ENCODE results near the gene DAPK2.

DAPK2 gene

GRCh38 chr15:63939531-63940130 is 106.7 kb downstream of the DAPK2 start:
- no peak for DNase-seq

GRCh38 chr15:63938486-63939061 is 107.7 kb downstream of the DAPK2 start:
- no peak for DNase-seq

GRCh38 chr15:63933522-63933921 is 112.8 kb downstream of the DAPK2 start:
- DNase-seq: no peak

- DNase-seq: no peak
Measured at GRCh38 chr15:63931556-63931955, 114.7 kb downstream of the DAPK2 start.

GRCh38 chr15:63930034-63930433 is 116.3 kb downstream of the DAPK2 start:
- no peak for DNase-seq

GRCh38 chr15:63928185-63928842 is 118.0 kb downstream of the DAPK2 start:
- no peak for DNase-seq

- DNase-seq: no peak
Measured at GRCh38 chr15:63923993-63924950, 122.0 kb downstream of the DAPK2 start.

- no peak for DNase-seq
Measured at GRCh38 chr15:63922916-63923315, 123.4 kb downstream of the DAPK2 start.

GRCh38 chr15:63922261-63922904 is 123.9 kb downstream of the DAPK2 start:
- DNase-seq: no peak

- no peak for DNase-seq
Measured at GRCh38 chr15:63920504-63921175, 125.6 kb downstream of the DAPK2 start.

- DNase-seq: no peak
Measured at GRCh38 chr15:63918901-63919348, 127.4 kb downstream of the DAPK2 start.

GRCh38 chr15:63918317-63918672 is 128.0 kb downstream of the DAPK2 start:
- DNase-seq: peak; percentile 53

- DNase-seq: no peak
Measured at GRCh38 chr15:63917588-63918316, 128.5 kb downstream of the DAPK2 start.

- DNase-seq: peak; percentile 35
Measured at GRCh38 chr15:63915873-63916771, 130.2 kb downstream of the DAPK2 start.

- DNase-seq: peak; percentile 42
Measured at GRCh38 chr15:63915209-63915872, 130.9 kb downstream of the DAPK2 start.

- DNase-seq: no peak
Measured at GRCh38 chr15:63913786-63914315, 132.4 kb downstream of the DAPK2 start.

GRCh38 chr15:63913336-63913735 is 132.9 kb downstream of the DAPK2 start:
- no peak for DNase-seq

- DNase-seq: no peak
Measured at GRCh38 chr15:63912061-63912615, 134.1 kb downstream of the DAPK2 start.

GRCh38 chr15:63911160-63911559 is 135.1 kb downstream of the DAPK2 start:
- no peak for DNase-seq
